ENCODE results near the gene PIM3. TPM values are rescaled to one million over a fixed set of nuclear protein-coding genes. Genes with fewer than 3 reads are reported as not detected.
A peak's percentile ranks its signal among the peaks of the same experiment; 100 is the strongest.

The PIM3 gene
- polyA plus RNA-seq, 4 donors, result 14.5 to 26.4 (median 22.3) TPM

DNA sequence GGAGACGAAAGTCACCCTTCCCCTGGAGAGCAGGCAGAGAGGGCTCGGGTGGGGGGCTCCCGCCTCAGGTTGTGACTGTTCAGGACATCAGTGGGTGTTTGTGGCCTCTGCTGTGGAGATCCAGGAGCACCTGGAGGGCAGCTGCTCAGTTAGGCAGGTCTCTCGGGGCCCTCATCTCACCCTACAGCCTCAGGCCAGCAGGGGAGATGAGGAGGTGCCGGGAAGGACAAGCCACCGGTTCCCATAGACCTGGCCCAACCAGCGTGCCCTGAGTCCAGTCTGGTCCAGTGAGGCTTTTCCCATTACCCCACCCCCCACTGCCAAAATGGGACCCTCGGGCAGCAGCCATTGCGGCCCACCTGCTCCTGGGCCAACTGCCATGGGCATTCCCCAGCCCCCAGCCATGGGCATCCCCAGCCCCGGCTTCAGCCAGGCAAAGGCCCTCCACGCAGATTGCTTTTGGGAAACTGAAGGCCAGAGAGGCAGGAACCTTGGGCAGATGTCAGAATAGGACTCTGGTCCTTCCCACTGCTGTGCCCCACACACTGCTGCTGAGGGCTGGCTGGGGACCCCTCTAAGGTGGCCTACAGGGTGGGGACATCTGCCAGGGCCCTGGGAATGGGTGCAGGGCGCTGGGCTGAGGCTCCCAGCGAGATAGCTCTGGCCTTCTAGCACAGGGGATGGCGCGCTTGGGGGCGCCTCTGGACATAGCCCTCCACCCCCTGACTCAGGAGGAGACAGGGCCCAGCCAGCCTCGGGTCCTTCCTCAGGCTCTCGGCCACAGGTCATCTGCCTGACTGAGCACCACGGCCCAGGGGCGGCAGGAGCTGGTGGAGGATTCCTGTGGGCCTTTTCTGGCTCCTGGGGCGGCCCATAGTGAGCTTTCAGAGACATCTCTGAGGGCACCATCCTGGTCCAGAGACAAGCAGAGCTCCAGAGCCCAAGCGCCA is 4.8 kb downstream of the PIM3 start:
- DNase-seq (ENCODE audit: low read depth in 4 of 4, low spot score in 2 of 4), result no peak

DNA sequence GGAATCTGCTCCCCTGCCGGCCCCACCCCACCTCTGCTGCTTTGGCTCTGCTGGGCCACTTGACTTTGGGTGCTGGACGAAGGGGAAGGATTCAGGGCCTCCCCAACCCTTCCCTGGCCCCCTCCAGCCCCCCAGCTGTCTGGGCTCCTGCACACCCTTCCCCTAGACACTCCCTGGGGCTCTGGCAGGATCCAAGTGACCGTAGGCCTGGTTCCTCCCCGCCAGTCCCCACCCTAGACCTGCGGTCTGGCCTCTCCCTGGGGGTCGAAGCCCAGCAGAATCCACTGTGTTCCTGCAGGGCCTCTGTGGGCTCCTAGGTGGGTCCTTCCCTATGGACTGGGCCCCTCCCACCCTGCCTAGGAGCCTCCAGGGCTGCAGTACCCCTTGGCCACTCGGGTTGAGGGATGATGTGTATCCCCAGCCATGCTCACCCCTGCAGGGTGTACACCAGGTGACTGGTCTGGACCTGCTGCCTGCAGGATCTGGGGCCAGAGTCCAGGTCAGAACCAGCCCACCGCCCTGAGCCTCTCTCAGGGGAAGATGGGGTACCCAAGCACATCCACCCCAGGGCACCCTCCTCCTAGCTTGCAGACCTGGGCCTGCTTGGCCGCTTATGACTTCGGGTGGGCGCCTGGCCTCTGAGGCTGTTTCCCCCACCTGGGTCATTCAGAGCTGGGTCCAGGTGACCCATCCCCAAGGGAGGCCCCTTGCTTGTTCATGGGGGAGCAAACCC is 5.6 kb downstream of the PIM3 start:
- DNase-seq (ENCODE audit: low read depth in 4 of 4, low spot score in 2 of 4), result no peak

DNA sequence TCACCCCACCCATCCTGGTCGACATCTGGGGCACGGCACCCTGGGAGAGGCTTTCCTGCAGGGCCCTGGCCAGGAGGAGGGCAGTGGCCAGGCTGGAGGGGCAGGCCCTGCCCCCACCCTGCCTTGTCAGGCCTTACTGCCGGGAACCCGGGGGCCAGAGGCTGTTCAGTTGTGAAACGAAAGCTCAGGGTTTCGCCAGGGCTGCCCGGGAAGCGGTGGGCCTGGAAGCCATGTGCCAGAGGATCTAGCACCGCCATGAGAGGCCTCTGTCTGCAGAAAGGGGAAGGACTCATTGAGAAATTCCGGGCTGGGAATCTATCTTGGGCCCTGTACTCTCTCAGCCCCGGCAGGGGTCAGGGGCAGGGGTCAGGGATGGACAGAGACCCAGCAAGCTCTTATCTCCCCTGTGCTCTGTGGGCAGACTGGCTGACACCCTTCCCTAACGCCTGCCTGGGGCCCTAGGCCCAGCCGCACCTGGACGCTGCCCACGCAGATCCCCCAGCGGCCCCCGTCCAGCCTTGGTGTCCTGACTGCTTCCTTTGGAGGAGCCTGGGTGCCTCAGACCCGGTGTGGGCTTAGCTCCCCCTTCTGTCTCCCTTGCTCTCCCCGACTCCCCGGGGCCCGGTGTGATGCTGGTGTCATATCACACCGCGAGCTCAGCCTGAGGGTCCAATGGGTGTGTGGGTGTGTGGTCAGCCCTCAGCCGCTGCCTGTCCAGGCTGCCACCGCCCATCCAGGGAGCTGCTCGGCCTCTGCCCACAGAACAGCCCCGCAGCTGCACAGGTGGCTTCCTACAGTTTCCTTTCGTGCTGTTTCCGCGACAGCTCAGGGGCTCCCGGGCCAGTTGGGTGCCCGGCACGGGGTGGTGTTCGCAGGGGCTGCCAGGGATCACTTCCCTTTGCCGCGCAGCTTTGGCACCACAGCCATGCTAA is 6.5 kb downstream of the PIM3 start:
- DNase-seq (ENCODE audit: low read depth in 4 of 4, low spot score in 2 of 4), result no peak

DNA sequence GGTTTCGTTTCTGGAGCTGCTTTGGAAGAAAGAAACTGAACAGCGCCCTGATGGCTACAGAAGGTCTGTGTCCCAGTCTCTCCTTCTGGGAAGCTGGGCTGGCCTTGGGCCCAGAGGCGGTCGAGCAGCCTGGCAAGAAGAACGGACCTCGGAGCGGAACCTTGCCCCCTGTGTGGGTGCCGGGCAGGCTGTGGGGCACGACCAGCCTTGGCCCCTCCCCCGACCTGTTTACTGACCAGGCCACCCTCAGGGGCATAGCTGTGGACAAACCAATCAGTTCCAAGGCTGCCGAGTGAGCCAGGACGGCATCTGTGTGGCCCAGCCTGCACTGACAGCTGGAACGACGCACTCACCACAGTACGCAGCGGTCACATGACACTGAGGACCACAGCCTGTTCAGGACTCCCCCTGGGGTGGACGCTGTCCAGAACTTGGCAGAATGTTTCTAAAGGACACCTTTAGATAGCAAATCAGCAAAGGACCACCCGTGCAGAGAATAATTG is 7.2 kb downstream of the PIM3 start:
- no peak for DNase-seq (ENCODE audit: low read depth in 4 of 4, low spot score in 2 of 4)

DNA sequence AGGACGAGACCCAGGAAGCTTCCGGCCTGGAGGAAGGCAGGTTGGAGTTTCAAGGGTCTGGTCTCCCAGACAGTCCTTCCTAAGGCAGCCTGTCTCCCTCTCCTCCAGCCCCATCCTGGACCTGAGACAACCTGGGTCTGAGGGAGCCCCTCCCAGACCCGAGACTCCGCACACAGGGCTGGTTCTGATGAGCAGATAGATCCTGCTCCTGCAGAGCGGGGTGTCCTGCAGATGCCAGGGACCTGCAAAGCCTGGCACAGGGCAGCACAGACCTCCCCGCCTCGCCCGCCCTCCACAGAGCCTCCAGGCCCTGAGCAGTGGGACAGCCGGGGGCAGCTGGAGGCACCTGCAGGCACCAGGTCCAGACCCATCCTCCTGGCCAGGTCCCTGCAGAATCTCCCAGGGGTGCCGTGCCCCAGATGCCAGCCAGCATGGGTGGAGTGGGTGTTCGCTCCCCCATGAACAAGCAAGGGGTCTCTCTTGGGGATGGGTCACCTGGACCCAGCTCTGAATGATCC is 7.8 kb downstream of the PIM3 start:
- no peak for DNase-seq (ENCODE audit: low read depth in 4 of 4, low spot score in 2 of 4)

DNA sequence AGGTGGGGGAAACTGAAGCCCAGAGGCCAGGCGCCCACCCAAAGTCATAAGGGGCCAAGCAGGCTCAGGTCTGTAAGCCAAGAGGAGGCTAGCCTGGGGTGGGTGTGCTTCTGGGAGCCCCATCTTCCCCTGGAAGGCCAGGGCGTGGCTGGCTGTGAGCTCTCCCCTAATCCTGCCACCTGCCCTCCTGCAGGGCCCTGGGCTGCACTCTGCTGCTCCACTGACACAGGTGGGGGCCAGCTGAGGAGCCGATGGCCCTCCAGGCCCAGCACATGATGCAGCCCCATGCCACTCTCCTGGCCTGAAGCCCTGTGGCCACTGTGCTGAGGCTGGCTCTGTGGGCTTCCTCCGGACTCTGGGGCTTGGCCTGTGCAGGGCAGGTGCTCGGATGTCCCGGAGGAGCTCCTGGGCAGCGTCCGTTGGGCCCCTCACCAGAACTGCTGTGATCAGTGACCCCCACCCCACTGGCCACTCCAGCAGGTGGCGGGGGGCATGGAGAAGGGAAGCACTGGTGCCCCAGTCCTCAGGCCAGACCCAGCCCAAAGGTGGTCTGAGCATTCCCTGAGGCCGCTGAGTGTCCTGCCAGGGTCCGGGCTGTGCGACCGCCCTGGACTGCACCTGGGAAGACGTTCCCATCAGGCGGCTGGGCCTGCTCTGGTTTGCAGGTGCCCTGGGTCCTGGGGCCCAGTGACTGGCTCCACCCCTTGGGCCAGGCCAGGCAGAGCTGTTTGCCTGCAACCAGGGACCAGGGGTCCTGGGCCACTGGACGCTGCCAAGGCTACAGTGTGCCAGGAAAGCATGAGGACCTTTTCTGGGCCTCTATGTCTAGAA is 8.5 kb downstream of the PIM3 start:
- no peak for DNase-seq (ENCODE audit: low read depth in 4 of 4, low spot score in 2 of 4)

DNA sequence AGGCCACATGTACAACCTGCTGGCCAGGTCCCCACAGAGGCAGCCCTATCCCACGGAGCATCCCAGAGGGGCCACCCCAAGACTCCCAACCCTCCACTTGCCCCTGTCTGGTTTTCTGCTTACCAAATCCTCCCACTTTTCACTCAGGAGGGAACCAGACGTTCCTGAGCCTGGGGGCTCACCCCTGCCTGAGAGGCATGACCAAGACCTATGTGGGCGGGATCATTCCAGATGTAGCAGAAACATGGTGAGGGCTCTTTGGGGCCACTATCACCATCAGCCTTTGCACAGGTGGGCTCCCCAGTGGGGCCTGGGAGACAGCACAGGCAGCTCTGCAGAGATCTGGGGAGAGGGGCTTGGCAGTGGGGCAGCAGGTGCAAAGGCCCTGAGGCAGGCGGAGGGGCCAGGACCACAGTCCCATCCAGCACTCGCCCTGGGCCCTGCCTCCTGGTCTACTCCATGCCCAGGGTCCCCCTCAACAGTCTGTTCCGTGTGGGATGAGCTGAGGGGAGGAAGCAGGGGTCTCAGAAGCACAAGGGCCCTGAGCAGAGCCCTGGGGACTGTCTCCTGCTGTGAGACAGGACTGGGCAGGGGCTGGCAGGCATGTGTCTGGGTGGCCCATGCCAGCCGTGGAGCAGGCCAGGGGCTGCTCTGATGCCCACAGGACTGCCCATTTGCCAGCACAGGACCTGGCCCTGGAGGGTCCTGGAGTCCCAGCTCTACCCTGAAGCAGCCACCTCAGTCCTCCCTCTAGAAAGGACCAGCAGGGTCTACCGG is 9.4 kb downstream of the PIM3 start:
- no peak for DNase-seq (ENCODE audit: low read depth in 4 of 4, low spot score in 2 of 4)

DNA sequence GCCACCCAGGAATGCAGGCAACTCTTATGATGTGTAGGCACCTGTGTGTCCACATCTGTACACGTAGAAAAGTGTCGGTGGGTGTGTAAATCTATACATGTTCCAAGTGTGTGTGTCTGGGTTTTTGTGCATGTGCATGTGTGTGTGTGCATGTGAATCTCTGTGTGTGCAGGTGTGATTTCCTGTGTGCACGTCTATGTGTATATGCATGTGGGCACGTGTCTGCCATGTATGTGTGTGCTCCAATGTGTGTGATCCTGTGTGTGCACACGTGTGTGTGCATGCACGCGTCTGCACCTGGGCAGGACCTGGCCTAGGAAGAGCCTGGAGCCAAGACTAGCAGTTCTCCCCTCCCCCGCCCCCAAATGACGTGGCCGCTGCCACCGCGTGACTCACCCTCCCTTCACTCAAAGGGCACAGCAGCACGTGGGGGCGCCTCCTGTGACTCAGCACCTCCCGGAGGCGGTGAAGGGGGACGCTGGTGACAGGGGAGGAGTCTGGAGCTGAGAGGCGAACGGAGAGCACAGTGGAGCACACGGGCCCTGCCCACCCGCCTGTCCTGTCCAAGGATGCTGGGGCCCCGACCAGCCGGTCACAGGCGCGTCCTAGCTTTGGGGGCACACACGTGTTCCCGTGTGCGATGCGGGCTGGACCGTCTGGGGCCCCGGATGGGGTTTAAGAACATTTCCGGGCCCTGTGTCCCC is 10.1 kb downstream of the PIM3 start:
- DNase-seq (ENCODE audit: low read depth in 4 of 4, low spot score in 2 of 4), result peak in 2 of 4 donors; percentile 61 to 80

DNA sequence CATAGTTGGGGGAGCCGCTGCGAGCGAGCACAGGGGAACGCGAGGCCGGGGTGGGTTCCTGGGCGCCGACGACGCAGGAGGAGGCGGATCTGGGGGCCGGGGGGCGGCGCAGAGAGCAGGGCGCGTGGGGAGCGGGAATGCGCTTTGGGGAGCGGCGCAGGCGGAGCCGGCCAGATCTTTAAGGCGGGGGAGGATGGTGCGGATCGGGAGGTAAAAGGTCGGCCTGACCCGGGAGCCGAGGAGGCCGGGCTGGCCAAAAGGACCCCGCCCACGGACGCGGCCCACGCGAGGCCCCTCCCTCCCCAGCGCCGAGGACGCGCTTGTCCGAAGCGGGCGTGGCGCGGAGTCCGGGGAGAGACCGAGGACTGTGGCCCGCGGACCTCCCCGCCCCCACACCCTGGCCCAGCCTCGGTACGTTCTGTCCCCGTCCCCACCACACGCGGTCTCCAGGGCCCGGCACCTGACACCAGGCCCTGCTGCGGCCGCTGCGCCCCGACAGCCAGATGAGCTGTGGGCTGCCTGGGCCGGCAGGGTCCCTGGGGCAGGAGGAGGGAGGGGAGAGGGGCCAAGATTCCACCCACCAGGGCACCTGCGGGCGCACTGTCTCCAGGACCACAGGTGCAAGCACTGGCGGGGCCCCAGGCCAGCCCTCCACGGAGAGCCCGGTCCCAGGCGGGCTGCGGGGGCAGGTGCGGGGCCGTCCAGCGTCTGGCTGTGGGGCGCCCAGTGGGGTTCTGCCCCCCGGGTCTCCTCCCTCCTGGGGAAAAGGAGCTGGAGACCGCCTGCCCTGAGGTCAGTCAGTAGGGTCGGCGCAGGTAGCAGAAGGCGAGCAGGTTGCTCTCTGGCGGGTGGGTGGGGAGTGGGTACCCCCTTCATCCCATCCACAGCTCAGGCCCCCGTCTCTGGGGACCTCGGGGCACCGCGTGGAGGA is 10.9 kb downstream of the PIM3 start:
- DNase-seq (ENCODE audit: low read depth in 4 of 4, low spot score in 2 of 4), result no peak

DNA sequence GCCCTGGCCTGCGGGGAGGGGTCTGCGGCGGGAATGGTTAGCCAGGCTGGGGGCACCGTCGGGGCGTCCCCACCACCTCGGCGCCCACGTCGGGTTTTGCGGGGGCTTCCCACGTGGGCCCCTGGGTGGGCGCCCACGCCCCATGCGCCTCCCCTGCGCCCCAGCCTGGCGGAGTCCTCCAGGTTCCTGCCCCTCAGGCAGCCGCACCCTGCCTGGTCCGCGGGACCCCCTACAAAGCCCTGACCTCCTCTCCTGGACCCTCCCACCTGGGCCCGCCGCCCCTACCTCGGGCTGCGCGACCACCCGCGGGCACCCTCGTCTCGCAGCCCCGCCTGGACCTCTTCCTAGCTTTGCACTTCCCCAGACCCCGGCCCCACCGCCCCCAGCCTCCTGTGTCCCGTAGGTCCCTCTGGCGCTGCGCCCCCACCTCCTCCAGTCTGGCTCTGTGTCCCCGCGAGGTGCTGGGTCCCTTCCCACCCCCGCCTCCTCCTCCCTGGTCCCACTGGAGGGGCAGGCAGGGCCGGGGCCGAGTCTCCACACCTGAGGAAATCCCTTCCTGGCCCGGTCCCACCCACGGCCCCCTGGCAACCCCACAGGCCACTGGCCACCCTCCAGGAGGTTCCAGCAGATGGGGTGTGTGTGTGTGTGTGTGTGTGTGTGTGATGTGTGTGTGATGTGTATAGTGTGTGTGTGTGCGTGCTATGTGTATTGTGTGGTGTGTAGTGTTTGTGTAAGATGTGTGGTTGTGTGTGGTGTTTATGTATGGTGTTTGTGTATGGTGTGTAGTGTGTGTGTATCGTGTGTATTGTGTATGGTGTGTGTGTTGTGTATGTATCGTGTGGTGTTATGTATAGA is 11.8 kb downstream of the PIM3 start:
- DNase-seq (ENCODE audit: low read depth in 4 of 4, low spot score in 2 of 4), result no peak

DNA sequence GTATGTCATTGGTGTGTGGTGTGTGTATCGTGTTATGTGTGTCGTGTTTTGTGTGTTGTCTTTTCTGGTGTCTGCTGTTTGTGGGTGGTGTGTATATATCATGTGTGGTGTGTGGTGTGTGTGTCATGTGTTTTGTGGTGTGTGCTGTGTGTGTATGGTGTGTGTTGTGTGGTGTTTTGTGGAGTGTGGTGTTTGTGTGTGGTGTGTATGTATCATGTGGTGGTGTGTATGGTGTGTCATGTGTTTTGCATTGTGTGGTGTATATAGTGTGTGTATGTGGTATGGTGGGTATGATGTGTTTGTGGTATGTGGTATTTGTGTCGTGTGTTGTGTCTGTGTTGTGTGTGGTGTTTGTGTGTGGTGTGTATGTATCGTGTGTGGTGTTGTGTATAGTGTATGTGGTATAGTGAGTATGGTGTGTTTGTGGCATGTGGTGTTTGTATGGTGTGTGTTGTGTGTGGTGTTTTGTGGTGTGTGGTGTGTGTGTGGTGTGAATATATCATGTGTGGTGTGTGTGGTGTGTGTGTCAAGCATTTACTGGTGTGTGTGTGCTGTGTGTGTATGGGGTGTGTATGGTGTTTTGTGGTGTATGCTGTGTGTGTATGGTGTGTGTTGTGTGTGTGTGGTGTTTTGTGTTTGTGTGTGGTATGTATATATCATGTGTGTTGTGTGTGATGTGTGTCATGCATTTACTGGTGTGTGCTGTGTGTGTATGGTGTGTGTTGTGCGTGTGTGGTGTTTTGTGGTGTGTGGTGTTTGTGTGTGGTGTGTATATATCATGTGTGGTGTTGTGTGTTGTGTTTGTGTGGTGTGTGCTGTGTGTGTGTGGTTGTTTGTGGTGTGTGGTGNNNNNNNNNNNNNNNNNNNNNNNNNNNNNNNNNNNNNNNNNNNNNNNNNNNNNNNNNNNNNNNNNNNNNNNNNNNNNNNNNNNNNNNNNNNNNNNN is 12.7 kb downstream of the PIM3 start:
- DNase-seq (ENCODE audit: low read depth in 4 of 4, low spot score in 2 of 4), result no peak

DNA sequence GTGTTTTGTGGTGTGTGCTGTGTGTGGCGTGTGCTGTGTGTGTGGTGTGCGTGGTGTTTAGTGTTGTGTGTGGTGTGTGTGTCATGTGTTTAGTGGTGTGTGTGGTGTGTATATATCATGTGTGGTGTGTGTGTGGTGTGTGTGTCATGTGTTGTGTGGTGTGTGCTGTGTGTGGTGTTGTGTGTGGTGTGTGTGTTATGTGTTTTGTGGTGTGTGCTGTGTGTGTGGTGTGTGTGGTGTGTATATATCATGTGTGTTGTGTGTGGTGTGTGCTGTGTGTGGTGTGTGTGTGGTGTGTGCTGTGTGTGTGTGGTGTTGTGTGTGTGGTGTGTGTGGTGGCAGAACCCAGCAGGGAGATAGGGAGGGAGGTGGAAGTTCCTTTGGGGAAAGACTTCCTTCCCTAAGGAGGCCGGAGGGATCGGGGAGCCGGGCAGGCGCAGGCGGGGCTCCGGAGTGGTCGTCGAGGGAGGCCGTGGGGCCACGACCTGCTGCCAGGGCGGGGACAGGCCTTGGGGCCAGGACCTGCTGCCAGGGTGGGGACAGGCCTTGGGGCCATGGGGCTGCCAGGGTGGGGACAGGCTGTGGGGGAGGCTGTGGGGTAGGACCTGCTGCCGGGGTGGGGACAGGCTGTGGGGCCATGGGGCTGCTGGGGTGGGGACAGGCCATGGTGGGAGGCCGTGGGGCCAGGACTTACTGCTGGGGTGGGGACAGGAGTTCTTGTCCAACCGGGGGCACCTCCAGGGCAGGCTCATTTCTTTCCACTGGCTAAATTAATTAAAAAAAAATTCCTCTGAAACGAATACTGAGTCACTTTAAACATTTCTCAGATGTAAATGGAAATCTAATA is 15.2 kb downstream of the PIM3 start:
- DNase-seq (ENCODE audit: low read depth in 4 of 4, low spot score in 2 of 4), result no peak

DNA sequence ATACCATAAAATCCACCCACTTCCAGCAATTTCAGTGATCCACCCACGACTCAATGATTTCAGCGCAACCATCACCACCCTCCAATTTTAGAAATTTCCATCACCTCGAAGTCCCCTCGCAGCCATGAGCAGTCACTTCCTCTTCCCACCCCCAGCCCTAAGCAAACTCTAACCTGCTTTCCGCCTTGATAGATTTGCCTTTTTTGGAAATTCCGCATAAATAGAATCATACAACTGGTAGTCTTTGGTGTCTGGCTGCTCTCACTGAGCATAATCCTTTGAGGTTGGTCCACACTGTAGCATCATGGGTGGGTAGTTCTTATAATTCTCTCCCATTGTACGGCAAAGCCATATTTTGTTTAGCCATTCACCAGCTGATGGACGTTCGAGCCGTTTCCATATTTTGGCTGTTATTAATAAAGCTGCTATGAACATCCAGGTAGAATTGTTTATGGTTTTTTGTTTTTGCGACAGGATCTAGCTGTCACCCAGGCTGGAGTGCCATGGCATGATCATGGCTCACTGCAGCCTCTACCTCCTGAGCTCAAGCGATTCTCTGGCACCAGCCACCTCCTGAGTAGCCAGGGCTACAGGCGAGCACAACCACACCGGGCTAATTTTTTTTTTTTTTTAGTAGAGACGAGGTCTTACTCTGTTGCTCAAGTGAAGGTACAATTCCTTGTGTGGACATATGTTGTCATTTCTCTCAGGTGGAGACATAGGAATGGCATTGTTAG is 16.0 kb downstream of the PIM3 start:
- DNase-seq (ENCODE audit: low read depth in 4 of 4, low spot score in 2 of 4), result no peak
